ENCODE measurements around the gene SLC35F3.

Gene SLC35F3

DNA sequence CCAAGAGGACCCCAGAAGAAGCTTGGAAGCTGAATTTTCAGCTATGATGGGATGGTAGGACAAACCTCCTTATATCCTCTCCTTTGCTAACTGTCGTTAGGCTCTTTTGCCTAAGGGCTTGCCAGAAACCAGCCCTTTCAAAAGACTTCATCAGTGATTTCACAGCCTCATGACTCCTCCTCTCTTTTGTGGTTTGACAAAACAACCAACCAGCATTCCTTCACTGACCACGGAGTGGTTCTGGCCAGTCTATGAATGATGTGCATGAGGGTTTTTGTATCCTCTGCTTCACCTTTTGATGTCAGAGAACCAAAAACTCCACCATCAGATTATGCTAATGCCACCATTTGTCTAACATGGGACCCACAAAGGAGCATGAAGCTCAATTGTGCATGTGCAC lies 351.9 kb downstream of the SLC35F3 start:
- no peak for DNase-seq (ENCODE audit: low spot score)

DNA sequence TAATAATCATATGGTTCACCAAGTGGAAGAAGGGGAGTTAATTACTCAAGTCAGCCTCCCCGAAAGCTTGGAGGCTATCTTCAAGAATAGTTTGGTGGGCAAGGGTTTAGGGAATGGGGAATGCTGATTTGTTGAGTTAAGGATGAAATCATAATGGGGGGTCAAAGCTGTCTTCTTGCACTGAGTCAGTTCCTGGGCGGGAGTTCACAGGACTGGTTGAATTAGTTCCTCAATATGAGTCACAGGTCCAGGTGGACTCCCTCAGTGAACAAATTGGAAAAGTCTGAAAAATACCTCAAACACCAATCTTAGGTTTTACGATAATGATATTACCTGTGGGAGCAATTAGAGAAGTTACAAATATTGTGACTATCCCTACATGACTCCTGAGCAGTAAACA lies 353.6 kb downstream of the SLC35F3 start:
- no peak for DNase-seq (ENCODE audit: low spot score)

DNA sequence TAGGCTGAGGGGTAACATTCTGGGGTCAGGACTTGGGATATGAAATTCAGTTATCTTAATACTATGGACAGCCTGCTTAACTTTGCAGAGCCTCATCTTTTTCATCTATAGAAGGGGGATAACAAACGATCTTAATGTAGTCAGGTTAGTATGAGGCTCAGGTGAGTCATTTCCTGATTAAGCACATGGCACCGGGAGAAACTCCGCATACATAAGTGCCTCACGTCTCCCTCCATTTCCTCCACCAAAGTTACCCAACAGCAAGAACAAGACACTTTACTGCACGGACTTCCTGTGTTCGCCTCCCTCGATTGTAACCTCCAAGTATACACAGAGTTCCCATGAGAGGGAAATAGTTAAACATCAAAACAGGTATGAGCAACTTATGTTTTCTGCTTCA lies 356.1 kb downstream of the SLC35F3 start:
- DNase-seq (ENCODE audit: low spot score), result no peak

DNA sequence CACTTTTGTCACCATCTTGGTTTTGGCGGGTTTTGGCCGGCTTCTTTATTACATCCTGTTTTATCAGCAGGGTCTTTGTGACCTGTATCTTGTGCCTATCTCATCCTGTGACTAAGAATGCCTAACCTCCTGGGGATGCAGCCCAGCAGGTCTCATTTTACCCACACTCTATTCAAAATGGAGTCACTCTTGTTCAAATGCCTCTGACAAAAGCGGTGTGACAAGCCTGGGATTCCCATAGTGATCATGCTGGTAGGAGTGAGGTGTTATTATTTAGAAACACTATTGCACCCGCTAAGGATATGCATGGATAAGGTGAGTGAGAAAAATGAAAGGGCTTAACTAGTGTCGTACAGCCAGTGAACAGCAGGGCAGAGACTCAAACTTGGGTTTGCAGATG lies 357.1 kb downstream of the SLC35F3 start:
- no peak for DNase-seq (ENCODE audit: low spot score)

DNA sequence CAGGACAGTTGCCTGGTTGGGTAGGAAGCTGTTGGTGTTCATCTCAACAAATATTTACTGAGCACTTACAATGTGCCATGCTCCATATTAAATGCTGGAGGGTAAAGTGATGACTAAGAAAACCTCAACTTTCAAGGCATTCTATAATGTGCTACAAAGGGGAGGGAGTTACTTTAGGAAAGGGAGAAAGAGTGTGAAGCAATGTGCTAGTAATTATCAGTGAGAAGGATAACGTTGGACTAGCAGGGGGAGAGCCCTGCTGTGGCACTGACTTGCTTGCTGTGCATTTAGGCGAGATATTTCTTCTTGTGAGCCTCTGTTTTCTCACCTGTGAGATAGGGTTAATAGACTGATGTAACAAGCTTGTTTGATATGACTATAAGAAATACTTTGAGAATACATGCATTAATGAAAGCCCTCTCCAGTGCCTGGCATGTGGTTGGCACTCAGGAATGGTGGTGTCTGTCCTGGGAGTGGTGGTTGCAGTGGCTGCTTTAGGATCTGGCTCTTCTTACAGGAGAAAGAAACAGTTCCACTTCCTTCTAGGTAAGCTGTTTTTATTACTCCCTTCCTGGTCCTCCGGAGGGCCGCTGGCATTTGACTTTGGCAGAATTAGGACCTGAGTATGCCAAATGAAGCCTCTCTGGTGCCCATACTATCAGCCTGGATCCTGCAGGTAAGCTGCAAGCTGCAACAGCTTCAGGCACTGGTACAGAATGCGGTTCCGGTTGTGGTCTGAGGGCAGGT lies 357.7 kb downstream of the SLC35F3 start:
- no peak for DNase-seq (ENCODE audit: low spot score)

DNA sequence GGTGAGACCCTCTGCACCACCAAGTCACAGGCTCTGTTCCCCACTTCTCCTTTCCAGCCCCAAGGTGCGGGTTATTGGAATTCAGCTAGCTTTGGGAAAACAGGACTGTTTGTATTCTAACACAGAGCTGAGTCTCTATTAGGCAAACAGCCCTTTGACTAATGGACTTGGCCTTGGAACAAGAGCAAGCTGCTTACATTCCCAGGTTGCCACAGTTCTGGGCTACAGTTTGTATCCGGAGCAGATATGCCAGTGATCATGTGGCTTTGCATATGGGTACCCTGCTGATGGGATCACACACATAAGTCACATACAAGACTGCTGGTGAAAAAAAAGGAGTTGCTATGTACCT lies 358.3 kb downstream of the SLC35F3 start:
- no peak for DNase-seq (ENCODE audit: low spot score)

DNA sequence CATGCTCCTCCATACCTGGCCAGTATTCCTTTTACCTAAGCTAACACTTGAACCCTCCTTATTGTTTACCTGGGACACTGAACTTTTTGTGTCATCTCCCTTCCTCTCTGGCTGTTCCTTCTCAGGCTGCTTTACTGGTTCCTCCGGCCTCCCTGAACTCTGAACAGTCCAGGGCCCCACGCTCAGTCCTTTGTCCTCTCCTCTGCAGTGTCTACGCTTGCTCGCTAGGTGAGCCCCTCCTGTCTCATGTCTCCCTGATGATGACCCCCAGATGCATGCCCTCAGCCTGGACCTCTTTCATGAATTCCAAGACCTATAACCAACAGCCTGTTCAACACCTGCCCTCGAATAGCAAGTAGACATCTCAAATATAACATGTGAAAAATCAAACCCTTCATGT lies 360.4 kb downstream of the SLC35F3 start:
- no peak for DNase-seq (ENCODE audit: low spot score)

DNA sequence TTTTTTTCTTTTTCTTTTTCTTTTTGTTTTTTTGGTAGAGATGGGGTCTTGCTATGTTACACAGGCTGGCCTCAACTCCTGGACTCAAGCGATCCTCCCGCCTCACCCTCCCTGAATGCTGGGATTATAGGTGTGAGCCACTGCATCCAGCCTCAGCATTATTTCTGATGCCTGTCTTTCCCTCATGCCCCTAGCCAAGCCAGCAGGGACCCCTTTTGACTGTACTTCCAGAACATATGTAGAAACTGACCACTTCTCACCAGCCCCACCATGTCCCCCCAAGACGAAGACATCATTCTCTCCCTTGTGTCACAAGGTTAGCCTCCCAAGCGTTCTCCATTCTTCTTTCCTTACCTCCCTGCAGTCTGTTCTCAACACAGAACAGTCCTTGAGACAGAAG lies 360.8 kb downstream of the SLC35F3 start:
- no peak for DNase-seq (ENCODE audit: low spot score)

DNA sequence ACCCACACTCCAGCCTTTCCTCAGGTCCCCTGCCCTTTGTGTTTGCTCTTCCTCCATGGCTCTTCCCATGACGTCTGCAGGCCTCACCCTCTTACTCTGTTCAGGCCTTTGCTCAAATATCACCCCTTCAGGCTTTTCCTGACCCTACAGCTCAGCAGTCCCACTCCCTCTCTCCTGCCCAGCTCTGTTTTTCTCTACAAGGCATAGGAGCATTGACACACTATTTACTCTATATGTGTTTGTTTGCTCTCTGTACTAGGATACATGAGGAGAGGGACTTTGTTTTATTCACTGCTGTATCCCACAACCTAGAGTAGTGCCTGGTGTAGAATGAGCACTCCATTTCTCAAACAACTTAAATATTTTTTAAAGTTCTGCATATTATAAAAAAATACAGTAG lies 361.4 kb downstream of the SLC35F3 start:
- no peak for DNase-seq (ENCODE audit: low spot score)

DNA sequence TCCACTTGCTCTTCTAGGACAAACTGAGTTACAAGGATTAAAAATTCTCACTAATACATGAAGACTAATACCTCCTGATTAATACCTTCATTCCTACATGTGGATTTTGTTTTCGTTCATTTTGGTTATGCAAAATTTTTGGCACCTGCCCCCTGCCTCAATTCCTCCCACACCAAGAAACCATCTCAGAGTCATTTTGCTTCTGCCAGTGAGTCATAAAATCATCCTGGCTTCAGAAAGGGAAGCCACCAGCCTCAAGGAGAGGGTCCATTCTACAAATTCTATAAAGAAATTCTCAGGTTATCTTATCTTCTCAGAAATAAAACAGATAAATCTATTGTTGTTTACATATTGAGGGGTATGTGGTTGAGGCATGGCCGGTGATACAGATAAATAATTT lies 365.6 kb downstream of the SLC35F3 start:
- DNase-seq (ENCODE audit: low spot score), result no peak

DNA sequence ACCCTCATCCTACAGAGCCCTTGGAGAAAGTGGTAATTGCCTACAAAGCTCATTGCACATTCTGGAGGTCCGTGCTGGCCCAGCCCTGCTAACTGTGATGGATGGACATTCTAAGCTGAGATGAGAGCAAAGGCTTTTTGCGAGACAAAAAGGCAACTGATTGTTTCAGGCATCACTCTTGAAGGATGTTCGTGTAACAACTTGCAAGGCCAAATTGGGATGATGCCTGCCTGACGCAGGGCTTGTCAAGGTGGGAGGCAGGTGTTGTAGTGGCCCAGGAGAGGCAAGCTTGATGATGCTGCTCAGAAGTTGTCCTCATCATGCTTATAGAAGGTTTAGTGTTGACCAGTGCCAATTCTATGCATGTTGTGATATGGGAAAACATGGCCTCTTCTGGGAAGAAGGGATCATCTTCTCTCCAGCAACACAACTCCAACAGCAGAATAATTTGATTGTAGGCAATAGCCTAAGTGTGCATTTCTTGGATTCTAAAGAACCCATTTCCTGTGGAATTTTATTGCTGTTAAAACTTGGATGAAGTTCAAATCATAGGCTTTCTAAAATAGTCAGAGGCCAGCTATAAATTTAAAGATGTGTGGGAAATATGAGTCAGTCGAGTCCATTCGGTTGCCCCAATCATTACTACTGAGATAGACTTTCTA lies 366.2 kb downstream of the SLC35F3 start:
- DNase-seq (ENCODE audit: low spot score), result no peak

DNA sequence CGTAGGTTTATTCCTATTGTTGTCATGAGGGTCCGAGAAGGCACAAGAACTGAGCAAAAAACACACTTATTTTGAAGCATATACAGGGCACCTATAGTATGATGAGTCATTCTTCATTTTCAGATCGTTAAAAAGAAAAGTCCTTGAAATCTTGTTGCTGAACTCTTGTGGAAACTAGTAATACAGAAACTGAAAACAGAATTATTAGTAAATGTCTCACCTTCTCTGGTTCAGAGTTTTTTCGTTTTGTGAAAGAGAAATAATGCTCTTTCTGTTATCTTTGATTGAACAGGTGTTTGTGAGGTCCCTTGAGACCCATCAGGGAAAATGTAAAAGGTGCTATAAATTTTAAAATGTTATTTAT lies 366.7 kb downstream of the SLC35F3 start:
- no peak for DNase-seq (ENCODE audit: low spot score)

DNA sequence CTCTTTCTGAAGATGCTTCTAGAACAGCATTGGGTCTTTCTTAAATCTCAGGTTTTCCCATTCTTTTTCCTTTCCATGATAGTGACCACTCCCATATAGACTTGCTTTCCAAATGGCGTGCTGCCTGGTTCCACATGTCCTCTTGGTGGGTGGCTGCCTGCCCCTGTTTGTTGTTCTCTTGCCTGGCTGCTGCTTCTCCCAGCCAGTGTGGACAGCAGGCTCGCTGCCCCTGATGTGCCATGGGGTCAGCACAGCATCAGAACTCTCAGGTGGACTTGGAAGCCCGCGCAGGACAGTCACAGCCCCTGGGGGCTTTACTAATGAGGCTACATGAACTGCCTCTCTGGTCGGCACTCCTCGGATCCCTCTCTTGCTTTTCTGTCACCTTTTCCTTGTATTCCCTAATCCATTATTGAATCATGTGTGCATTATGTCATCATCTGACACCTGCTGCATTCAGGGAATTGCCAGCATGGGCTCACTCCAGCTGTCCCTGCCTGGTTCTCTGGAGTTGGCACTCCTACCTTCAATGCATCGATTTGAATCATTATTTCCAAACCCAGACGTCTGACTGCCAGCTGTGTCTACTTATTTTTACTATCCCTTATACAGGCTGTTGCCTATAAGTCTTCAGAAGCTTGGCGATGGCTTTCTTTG lies 368.3 kb downstream of the SLC35F3 start:
- no peak for DNase-seq (ENCODE audit: low spot score)

DNA sequence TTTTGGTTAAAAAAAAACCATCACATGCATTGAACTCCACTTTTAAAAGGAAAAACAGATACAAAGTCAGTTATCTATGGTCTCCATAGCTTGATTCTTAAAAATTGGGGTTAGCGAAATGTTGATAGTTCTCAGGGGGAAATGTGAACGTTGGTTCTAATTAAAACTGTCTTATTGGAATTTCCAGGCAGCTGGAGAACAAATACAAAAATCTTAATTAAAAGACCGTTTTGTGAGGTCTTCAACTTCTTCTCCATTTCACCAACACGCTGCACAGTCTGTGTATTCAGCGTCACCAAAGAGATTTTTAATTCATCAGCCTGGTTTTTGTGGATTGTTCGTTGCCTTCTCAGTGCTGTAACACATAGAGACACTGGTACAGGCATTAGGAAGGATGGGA lies 369.5 kb downstream of the SLC35F3 start:
- DNase-seq (ENCODE audit: low spot score), result no peak

DNA sequence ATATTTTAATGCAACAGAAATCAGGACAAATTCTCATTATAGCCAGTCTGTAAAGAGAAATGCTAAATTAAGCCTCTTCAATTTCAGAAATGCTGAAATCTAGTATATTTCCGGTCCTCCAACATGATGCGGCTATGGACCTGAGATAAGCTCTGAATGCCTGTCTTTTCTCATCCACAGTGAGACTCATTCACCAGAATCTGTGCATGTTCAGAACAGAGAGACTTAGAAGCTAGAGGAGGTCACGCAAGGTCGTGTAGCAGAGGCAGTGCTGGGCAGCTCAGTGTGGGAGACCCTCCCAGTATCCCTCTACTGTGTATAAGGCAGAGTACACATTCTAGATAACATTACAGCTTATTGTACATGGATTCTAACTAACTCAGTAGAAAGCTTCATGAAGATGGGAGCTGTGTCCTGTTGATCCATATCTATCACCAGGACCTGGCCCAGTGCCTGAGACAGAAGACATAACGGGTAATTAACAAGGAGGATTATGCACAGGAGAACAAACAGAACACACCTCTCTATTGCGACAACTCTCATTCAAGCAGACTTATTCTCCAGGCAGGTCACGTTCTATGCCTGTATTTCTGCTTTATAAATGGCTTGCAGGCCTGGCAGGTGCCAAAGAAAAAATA lies 371.8 kb downstream of the SLC35F3 start:
- no peak for DNase-seq (ENCODE audit: low spot score)

DNA sequence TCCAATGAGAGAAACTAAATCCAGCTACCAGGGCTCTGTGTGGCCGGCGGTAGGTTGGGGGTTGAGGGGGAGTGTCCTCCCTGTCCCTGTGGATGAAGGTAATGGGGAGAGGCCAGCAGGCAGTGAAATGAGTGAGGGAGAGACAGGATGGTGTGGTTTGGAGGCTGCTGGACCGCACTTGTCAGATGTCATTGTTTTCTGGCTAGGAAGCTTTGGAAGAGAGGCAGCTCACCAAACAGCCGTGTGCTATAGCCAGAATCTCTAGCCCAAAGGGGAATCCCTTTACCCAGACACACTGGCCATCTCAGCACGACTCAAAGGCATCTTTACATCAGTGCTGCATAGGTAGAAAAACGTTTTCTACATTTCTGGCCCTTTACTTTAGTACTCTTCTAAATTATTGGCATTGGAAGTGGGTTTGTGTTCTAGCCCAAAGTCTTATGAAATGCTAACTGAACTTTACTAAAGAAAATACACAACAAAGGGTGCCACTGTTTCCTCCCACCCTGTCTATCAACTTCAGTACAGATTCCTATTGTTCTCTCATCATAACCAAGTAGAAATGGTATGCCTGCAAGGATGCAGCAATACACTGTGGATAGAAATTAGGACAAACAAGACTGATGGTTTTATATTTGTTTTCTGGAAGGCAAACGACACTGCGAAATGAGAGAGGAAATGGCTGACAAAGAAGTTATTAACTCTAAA lies 372.8 kb downstream of the SLC35F3 start:
- DNase-seq (ENCODE audit: low spot score), result no peak

DNA sequence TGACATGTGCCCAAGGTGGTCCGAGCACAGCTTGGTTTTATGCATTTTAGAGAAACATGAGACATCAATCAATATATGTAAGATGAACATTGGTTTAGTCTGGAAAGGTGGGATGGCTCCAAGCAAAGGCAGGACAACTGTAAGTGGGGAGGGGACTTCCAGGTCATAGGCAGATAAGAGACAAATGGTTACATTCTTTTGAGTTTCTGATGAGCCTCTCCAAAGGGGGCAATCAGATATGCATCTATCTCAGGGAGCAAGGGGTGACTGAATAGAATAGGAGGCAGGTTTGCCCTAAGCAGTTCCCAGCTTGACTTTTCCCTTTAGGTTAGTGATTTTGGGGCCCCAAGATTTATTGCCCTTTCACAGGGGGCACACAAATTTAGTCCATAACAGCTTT lies 374.5 kb downstream of the SLC35F3 start:
- DNase-seq (ENCODE audit: low spot score), result no peak

DNA sequence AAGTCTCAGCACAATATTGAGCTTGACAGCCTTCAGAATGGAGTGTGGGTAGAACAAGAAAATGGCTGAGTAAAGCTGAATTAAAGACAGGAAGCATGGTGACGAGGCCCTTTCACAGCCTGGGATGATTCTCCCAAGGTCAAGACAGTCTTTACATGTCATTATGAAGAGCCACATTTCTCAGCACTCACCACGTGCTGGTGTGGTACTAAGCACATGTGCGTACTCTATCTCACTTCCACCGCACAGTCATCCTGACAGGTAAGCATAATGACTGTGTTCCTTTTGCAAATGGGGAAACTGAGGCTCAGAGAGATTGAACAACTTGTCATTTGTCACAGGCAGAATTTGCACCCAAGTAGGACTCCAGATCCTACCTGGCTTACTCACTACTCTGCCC lies 376.0 kb downstream of the SLC35F3 start:
- no peak for DNase-seq (ENCODE audit: low spot score)

DNA sequence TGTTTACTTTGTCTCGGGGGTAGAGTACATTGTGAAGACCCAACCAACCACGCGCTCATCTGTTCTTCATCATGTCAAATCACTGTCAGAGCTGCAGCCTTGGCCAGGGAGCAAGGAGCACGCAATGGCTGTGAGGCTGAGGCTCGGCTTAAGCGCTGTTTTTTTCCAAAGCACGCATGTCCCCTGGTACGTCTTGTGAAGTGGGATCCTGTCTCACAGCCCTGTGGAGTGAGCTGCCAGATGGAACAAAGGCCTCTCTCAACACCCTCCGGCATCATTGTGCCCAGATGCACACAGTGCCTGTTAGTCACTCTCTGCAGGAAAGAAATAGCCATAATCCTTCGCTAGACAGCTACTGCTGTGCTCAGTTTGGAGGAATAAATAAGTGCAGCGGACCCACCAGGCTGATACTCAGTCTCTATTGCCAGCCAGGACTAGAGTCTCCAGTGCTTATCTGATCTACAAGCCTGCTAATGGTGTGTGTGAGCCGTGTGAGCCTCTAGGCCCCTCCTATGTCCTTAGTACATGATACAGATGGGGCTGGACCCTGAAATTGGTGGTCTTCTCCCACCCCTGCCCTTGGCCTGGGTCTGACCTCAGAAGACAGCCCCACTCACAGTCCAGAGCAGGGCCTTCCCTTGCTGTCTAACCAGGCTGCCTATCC lies 377.5 kb downstream of the SLC35F3 start:
- DNase-seq (ENCODE audit: low spot score), result no peak

DNA sequence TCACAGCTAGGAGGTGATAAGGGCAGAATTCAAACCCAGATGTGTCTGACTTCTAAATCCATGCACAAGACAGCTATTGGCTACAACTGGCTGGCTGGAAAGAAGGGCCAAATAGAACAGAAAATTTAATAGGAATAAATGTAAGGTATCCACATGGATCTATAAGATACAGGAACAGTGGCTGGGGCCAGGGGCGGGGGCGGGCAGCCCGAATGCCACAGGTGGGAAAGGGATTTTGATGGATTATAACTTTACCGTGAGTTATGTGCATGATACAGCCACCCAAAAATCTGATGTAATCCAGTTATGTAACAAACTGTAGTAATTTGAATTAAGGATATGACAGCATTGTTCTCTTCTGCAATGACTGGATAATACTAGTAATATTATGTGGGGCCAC lies 381.7 kb downstream of the SLC35F3 start:
- DNase-seq (ENCODE audit: low spot score), result no peak

DNA sequence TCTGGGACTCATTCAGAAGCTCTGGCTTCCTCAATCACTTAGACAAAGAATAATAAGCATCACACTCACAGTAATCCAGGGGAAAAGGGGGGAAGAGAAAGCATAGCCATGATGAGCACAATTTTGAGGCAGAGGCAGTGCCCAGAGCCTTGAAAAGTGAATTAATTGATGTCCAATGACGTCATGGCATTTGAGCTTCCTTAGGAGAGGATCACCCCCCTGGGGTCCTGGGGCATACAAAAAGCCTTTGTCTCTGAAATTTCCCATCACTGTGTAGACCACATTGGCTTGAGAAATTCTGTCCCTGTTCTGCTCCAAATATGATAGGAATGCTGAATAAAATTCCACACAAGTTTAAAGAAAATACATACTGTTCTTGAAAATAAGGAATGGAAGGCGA lies 384.5 kb downstream of the SLC35F3 start:
- DNase-seq (ENCODE audit: low spot score), result no peak
